GM18505 (cell line): Measurements from ENCODE around the gene CCPG1.
A peak's percentile ranks its signal among the peaks of the same experiment; 100 is the strongest.
"Not testable (repeated sequence)": the region's sequence is repeated elsewhere in the genome, so short reads cannot be mapped to it uniquely, and the experiment has no call there.

Source experiments
- ATAC-seq: cut with Tn5 transposase; IDR thresholded peaks from one replicate; pipeline ENCODE4 v1.9.1; 2021; ENCODE audit not compliant: unreplicated experiment
- POLR2A ChIP-seq: IDR thresholded peaks from 4 replicates; pipeline ENCODE4 v1.6.1; 2011; ENCODE audit warnings: borderline replicate concordance; ENCODE audit not compliant: insufficient read depth, insufficient read length; ENCODE audit errors: extremely low read depth

The CCPG1 gene

GRCh38 chr15:55408012-55408928 lies at the start of gene CCPG1, which contains the start of gene PIERCE2:
CCPG1 (minus strand) TSS chr15:55408359; CDS start chr15:55389424, 18,935 bp downstream.
PIERCE2 (plus strand) TSS chr15:55408495; CDS start chr15:55408769, 274 bp downstream.
- TF ChIP-seq POLR2A, result peak; percentile 73
- ATAC-seq, result peak; percentile 93

DNA sequence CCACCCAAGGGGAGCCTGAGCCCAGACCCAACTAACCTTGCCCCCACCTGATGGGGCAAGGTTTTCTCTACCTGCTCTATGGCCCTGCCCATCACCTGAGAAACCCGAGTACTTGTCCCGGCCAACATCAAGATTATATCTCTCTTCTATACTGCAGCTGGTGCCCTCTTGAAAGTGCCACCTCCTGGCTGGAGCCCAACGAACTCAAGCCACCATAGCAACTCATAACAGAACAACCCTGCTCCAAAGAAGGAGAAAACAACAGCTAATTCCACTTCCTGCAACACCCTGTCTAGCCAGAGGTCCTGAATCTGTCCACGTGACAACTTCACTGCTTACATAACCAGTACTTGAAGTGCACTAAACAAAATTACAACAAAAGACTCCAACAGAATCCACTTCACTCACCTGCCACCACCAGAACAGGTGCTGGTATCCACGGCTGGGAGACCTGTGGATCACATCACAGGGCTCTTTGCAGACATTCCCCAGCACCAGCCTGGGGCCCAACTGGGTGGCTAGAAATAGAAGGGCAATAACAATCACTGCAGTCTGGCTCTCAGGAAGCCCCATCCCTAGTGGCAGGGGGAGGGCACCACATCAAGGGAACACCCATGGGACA lies 49.4 kb upstream of the CCPG1 start:
- no peak for ATAC-seq
- TF ChIP-seq POLR2A, result no peak

DNA sequence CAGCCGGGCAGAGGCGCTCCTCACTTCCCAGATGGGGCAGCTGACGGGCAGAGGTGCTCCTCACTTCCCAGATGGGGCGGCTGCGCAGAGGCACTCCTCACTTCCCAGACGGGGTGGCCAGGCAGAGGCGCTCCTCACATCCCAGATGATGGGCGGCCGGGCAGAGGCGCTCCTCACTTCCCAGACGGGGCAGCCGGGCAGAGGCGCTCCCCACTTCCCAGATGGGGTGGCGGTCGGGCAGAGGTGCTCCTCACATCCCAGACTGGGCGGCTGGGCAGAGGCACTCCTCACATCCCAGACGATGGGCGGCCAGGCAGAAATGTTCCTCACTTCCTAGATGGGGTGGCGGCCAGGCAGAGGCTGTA lies 38.9 kb upstream of the CCPG1 start:
- ATAC-seq, result not testable (repeated sequence)

- ATAC-seq, result not testable (repeated sequence)
These were observed 38.3 kb upstream of the CCPG1 start for GRCh38 chr15:55446379-55447029.

DNA sequence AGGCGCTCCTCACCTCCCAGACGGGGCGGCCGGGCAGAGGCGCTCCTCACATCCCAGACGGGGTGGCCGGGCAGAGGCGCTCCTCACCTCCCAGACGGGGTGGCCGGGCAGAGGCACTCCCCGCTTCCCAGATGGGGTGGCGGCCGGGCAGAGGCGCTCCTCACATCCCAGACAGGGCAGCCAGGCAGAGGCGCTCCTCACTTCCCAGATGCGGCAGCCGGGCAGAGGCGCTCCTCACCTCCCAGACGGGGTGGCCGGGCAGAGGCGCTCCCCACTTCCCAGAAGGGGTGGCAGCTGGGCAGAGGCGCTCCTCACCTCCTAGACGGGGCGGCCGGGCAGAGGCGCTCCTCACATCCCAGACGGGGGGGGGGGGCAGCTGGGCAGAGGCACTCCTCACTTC lies 37.8 kb upstream of the CCPG1 start:
- ATAC-seq, result not testable (repeated sequence)

GRCh38 chr15:55443141-55443540 lies 35.0 kb upstream of the CCPG1 start:
- not testable (repeated sequence) for ATAC-seq

DNA sequence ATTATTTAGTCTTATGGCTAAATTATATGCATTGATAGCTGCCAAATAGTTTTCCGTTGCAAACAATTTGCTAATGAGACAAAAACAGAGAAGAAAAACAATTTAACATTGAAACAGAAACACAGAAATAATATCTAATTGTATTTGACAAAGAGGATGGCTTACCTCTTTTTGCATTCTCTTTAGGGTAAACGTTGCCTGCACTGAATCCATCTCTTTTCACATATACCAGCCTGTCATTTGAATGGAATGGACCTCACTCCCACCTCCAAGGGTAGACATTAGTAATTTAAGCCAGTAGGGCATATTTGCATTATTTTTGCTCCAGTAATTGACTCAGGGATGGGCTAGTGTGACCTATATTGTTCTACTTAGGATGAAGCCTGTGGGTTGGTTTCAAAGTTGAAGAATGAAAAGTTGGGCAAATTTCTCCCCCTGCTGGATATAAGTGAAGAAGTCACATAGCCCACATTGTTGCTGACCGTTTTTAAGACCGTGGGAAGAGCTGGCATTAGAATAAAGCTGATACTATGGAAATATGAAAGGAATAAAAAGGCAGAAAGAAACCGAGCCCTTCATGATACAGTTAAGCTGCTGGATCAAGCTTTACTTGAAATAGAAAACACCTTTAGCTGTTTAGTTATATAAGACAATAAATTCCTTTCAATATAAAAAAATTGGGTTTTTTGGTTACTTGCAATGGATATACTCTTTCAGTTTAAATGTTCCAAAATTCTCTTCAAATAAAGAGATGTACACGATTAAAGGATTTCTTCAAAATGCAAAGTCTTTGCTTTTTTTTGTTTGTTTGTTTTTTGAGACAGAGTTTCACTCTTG lies 27.0 kb upstream of the CCPG1 start:
- no peak for ATAC-seq
- no peak for TF ChIP-seq POLR2A

GRCh38 chr15:55422089-55422488 lies 13.9 kb upstream of the CCPG1 start:
- TF ChIP-seq POLR2A, result no peak
- no peak for ATAC-seq

- TF ChIP-seq POLR2A, result no peak
- no peak for ATAC-seq
These were observed 12.2 kb upstream of the CCPG1 start for GRCh38 chr15:55420171-55420866.

DNA sequence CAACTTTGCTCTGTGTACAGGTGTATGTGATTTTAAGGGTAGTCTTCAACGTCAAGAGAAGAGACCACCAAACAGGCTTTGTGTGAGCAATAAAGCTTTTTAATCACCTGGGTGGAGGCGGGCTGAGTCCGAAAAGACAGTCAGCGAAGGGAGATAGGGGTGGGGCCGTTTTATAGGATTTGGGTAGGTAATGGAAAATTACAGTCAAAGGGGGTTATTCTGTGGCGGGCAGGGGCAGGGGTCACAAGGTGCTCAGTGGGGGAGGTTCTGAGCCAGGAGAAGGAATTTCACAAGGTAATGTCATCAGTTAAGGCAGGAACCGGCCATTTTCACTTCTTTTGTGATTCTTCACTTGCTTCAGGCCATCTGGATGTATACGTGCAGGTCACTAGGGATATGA lies 9.5 kb upstream of the CCPG1 start:
- ATAC-seq, result not testable (repeated sequence)

DNA sequence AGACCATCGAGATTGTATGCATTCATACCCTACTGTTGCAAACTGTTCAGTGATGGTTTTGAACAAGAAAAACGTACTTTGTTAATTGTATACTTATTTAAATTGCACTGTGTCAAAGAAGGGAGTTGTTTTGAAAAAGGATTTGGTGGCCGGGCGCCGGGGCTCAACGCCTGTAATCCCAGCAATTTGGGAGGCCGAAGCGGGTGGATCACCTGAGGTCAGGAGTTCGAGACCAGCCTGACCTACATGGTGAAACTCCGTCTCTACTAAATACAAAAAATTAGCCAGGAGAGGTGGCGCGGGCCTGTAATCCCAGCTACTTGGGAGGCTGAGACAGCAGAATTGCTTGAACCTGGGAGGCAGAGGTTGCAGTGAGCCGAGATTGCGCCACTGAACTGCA lies 817 bp upstream of the CCPG1 start:
- not testable (repeated sequence) for ATAC-seq

DNA sequence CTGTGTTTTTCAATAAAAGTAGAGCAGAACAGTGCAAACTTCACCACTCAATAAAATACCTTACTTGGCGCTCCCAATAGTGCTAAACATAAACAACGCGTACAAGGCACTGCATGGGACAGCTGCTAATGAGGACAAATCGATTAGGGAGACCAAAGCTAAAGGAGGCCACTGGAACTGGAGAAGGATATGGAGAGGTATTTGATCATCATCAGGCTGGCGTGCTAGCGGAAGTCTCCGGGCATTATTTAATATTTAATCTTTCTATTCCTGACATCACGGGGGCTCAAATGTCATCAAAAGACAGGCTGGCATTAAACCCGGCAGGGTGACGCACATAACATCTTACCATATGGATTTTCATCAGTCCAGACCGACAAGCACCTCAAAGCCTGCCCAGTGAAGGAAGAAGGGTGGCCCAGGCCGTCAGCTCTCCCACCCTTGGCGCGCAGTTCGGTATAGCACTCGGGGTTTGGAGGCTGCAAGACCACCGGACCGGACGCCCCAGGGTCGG lies 604 bp downstream of the CCPG1 start:
- no peak for TF ChIP-seq POLR2A
- ATAC-seq, result no peak

- no peak for TF ChIP-seq POLR2A
- ATAC-seq, result no peak
These were observed 4.6 kb downstream of the CCPG1 start for GRCh38 chr15:55403531-55403930.

GRCh38 chr15:55402707-55403106 lies 5.5 kb downstream of the CCPG1 start:
- TF ChIP-seq POLR2A, result no peak
- ATAC-seq, result peak; percentile 37
